CD8-positive, alpha-beta memory T cell (primary cell): ENCODE data around the gene CATSPER1. TPM values are rescaled to one million over a fixed set of nuclear protein-coding genes. Genes with fewer than 3 reads are reported as not detected.

Experiments
- CTCF ChIA-PET: fragments of 350-600 bp; sonication (Branson Sonifier 250); formaldehyde crosslinking; loops from one replicate; lab custom pipeline; 2021; ENCODE audit warnings: antibody characterized with exemption; lab: Charles Lee
- POLR2A ChIA-PET: fragments of 350-600 bp; sonication (Branson Sonifier 250); formaldehyde crosslinking; loops from one replicate; lab custom pipeline; 2021; ENCODE audit warnings: antibody characterized with exemption; lab: Charles Lee
- DNase-seq, 5 donors: peaks; one replicate each; pipeline versions ENCODE4 v3.0.0 to v3.0.0-alpha.2; 2020 to 2022; ENCODE audit warnings: mixed read lengths in 1 of 5
- H3K27ac ChIP-seq: one replicate; pipeline ENCODE4 v1.7.0; 2013; ENCODE audit warnings: low read depth, mild to moderate bottlenecking, low read length, moderate library complexity
- H3K27me3 ChIP-seq: 2 replicates; pipeline ENCODE4 v1.7.0; 2013; ENCODE audit warnings: low read length, mild to moderate bottlenecking; ENCODE audit not compliant: insufficient read depth, poor library complexity, severe bottlenecking
- H3K36me3 ChIP-seq: 2 replicates; pipeline ENCODE4 v1.7.0; 2013; ENCODE audit warnings: mild to moderate bottlenecking, low read length, moderate library complexity; ENCODE audit not compliant: insufficient read depth
- H3K4me1 ChIP-seq: 2 replicates; pipeline ENCODE4 v1.7.0; 2013; ENCODE audit warnings: mild to moderate bottlenecking, low read length, moderate library complexity; ENCODE audit not compliant: insufficient read depth
- H3K4me3 ChIP-seq: 2 replicates; pipeline ENCODE4 v1.7.0; 2013; ENCODE audit warnings: mild to moderate bottlenecking, low read length
- H3K9me3 ChIP-seq: 2 replicates; pipeline ENCODE4 v1.7.0; 2013; ENCODE audit warnings: mild to moderate bottlenecking, low read length
- H3K27ac Mint-ChIP-seq, 8 donors: one replicate each; pipeline ENCODE4 v1.8.0; 2020 to 2021; ENCODE audit warnings: mixed read lengths in 8 of 8, mild to moderate bottlenecking in 6 of 8, inconsistent platforms in 3 of 8, moderate library complexity in 3 of 8
- H3K27me3 Mint-ChIP-seq, 2 donors: one replicate each; pipeline ENCODE4 v1.8.0; 2020 to 2021; ENCODE audit warnings: mixed read lengths in 2 of 2, mild to moderate bottlenecking in 1 of 2, moderate library complexity in 1 of 2
- H3K36me3 Mint-ChIP-seq, 3 donors: one replicate each; pipeline ENCODE4 v1.8.0; 2020 to 2021; ENCODE audit warnings: mixed read lengths in 3 of 3, inconsistent platforms in 1 of 3, mild to moderate bottlenecking in 1 of 3
- H3K4me1 Mint-ChIP-seq, 3 donors: one replicate each; pipeline ENCODE4 v1.8.0; 2020 to 2021; ENCODE audit warnings: mixed read lengths in 3 of 3, inconsistent platforms in 1 of 3, mild to moderate bottlenecking in 1 of 3
- H3K4me3 Mint-ChIP-seq, 7 donors: one replicate each; pipeline ENCODE4 v1.8.0; 2020 to 2021; ENCODE audit warnings: mixed read lengths in 7 of 7, mild to moderate bottlenecking in 6 of 7, moderate library complexity in 4 of 7, inconsistent platforms in 2 of 7
- H3K9me3 Mint-ChIP-seq, 5 donors: one replicate each; pipeline ENCODE4 v1.8.0; 2020 to 2022; ENCODE audit warnings: mixed read lengths in 5 of 5, mild to moderate bottlenecking in 3 of 5, moderate library complexity in 2 of 5, inconsistent platforms in 1 of 5
- polyA plus RNA-seq: library from polyadenylated mRNA; unstranded; fragments of 300-500 nt; fragmentation: Illumina TruSeq; gene quantifications from one replicate; pipeline ENCODE4 v1.2.3, GENCODE V29; 2021
- total RNA-seq, 2 experiments: library from RNA; stranded (reverse); gene quantifications; one replicate each; pipeline ENCODE4 v1.2.3, GENCODE V29; 2021

Gene CATSPER1
- total and polyA plus RNA-seq, 3 experiments from 2014 or later = not detected

- DNase-seq = no peak
- Mint-ChIP-seq H3K36me3 (peaks cover 0 to 28% (median 0%) of the 10 kb centered on the region in 3 donors), H3K9me3 (no peaks in the 10 kb centered on the region), H3K4me3 (peak overlapping the region in 1 of 7 donors; percentile 61), H3K4me1 (peaks cover 22 to 28% (median 24%) of the 10 kb centered on the region in 3 donors), H3K27ac (peak overlapping the region in 2 of 8 donors; percentile 22 to 92), H3K27me3 (peaks cover 5 to 6% of the 10 kb centered on the region in 2 donors)
- CTCF ChIA-PET = no interaction called here
- H3K27ac ChIP-seq = no peak overlapping the region
- H3K4me3 ChIP-seq = no peak overlapping the region
- H3K36me3 ChIP-seq = peaks cover 11% of the 10 kb centered on the region
- H3K9me3 ChIP-seq = no peaks in the 10 kb centered on the region
- POLR2A ChIA-PET = no interaction called here
- peaks cover 9% of the 10 kb centered on the region for H3K4me1 ChIP-seq
- H3K27me3 ChIP-seq = peaks cover under 1% of the 10 kb centered on the region
Measured at GRCh38 chr11:66006134-66006890, 20.0 kb downstream of the CATSPER1 start.

- ChIA-PET POLR2A (no interaction called here), CTCF (no interaction called here)
- H3K9me3 ChIP-seq = no peaks in the 10 kb centered on the region
- peaks cover 0 to 44% (median 0%) of the 10 kb centered on the region in 3 donors for H3K36me3 Mint-ChIP-seq
- H3K27me3 Mint-ChIP-seq = peaks cover 0 to 3% of the 10 kb centered on the region in 2 donors
- H3K4me1 ChIP-seq = peaks cover 20% of the 10 kb centered on the region
- peaks cover 32 to 45% (median 42%) of the 10 kb centered on the region in 3 donors for H3K4me1 Mint-ChIP-seq
- peaks cover 22% of the 10 kb centered on the region for H3K36me3 ChIP-seq
- no peak for DNase-seq
- H3K27ac Mint-ChIP-seq = peak overlapping the region in 3 of 8 donors; percentile 73 to 95 (median 90)
- H3K9me3 Mint-ChIP-seq = no peaks in the 10 kb centered on the region
- no peak overlapping the region for H3K27ac ChIP-seq
- no peaks in the 10 kb centered on the region for H3K27me3 ChIP-seq
- no peak overlapping the region for H3K4me3 ChIP-seq
- H3K4me3 Mint-ChIP-seq = peak overlapping the region in 6 of 7 donors; percentile 39 to 97 (median 60)
Measured at GRCh38 chr11:66004186-66004585, 22.1 kb downstream of the CATSPER1 start.

- Mint-ChIP-seq H3K9me3 (no peaks in the 10 kb centered on the region), H3K36me3 (peaks cover 0 to 53% (median 4%) of the 10 kb centered on the region in 3 donors), H3K4me3 (peak overlapping the region; percentile 97 to 100 (median 99)), H3K27ac (peak overlapping the region; percentile 81 to 96 (median 89)), H3K27me3 (peaks cover 0 to 3% of the 10 kb centered on the region in 2 donors), H3K4me1 (peaks cover 33 to 47% (median 44%) of the 10 kb centered on the region in 3 donors)
- H3K4me3 ChIP-seq = peak overlapping the region; percentile 99
- CTCF ChIA-PET = interaction anchor here (0.7 to 1.5 kb wide), 7 partner anchors 10 to 292 kb away, joined by 3 to 7 read pairs (median 4); partner anchors contain the start of genes FIBP and KAT5
- POLR2A ChIA-PET = interaction anchor here (0.5 to 1.5 kb wide), 4 partner anchors 19 to 1784 kb away, joined by 3 to 9 read pairs (median 3); partner anchors contain the start of gene CCDC85B
- no peaks in the 10 kb centered on the region for H3K9me3 ChIP-seq
- peaks cover 20% of the 10 kb centered on the region for H3K4me1 ChIP-seq
- no peaks in the 10 kb centered on the region for H3K27me3 ChIP-seq
- peak overlapping the region; percentile 95 for H3K27ac ChIP-seq
- H3K36me3 ChIP-seq = peaks cover 29% of the 10 kb centered on the region
- DNase-seq = no peak
Measured at GRCh38 chr11:66003291-66003690, 23.0 kb downstream of the CATSPER1 start.

- Mint-ChIP-seq H3K4me1 (peaks cover 33 to 49% (median 46%) of the 10 kb centered on the region in 3 donors), H3K27me3 (peaks cover 0 to 3% of the 10 kb centered on the region in 2 donors), H3K9me3 (no peaks in the 10 kb centered on the region), H3K4me3 (peak overlapping the region; percentile 97 to 100 (median 99)), H3K36me3 (peaks cover 2 to 58% (median 7%) of the 10 kb centered on the region in 3 donors), H3K27ac (peak overlapping the region; percentile 87 to 100 (median 98))
- peaks cover 34% of the 10 kb centered on the region for H3K36me3 ChIP-seq
- POLR2A ChIA-PET = interaction anchor here (0.5 to 1.5 kb wide), 8 partner anchors 20 to 1784 kb away, joined by 3 to 9 read pairs (median 3); partner anchors contain the start of genes CCDC85B, FIBP and MUS81
- DNase-seq = peak in 1 of 5 donors; percentile 65
- peaks cover 20% of the 10 kb centered on the region for H3K4me1 ChIP-seq
- peak overlapping the region; percentile 95 for H3K27ac ChIP-seq
- H3K9me3 ChIP-seq = no peaks in the 10 kb centered on the region
- no peaks in the 10 kb centered on the region for H3K27me3 ChIP-seq
- peak overlapping the region; percentile 99 for H3K4me3 ChIP-seq
- CTCF ChIA-PET = interaction anchor here (0.7 to 1.5 kb wide), 8 partner anchors 10 to 291 kb away, joined by 3 to 7 read pairs (median 4); partner anchors contain the start of genes FIBP and KAT5
Measured at GRCh38 chr11:66002648-66003225, 23.5 kb downstream of the CATSPER1 start.

- Mint-ChIP-seq H3K36me3 (peaks cover 7 to 64% (median 10%) of the 10 kb centered on the region in 3 donors), H3K9me3 (no peaks in the 10 kb centered on the region), H3K4me1 (peaks cover 33 to 53% (median 51%) of the 10 kb centered on the region in 3 donors), H3K4me3 (peak within 1 kb of the TSS; percentile 97 to 100 (median 99)), H3K27me3 (peaks cover 0 to 3% of the 10 kb centered on the region in 2 donors), H3K27ac (peak within 1 kb of the TSS; percentile 90 to 100 (median 99))
- peaks cover 40% of the 10 kb centered on the region for H3K36me3 ChIP-seq
- H3K27ac ChIP-seq = peak within 1 kb of the TSS; percentile 95
- H3K27me3 ChIP-seq = no peaks in the 10 kb centered on the region
- peak within 1 kb of the TSS; percentile 99 for H3K4me3 ChIP-seq
- peaks cover 20% of the 10 kb centered on the region for H3K4me1 ChIP-seq
- POLR2A ChIA-PET = interaction anchor here (0.5 to 1.5 kb wide), 7 partner anchors 20 to 358 kb away, joined by 3 to 9 read pairs (median 3); partner anchors contain the start of genes CCDC85B, FIBP and MUS81
- no peaks in the 10 kb centered on the region for H3K9me3 ChIP-seq
- CTCF ChIA-PET = interaction anchor here (0.9 to 1.5 kb wide), 6 partner anchors 20 to 291 kb away, joined by 3 to 7 read pairs (median 4); partner anchors contain the start of genes FIBP and KAT5
- DNase-seq = peak; percentile 83 to 95 (median 92)
Measured at GRCh38 chr11:66001942-66002647, 24.2 kb downstream of the CATSPER1 start, which contains the start of the genes BANF1 and EIF1AD. Gene BANF1, plus strand, starts transcription at chr11:66002503. Its CDS starts 748 bp downstream, at chr11:66003251. Gene EIF1AD, minus strand, starts transcription at chr11:66002157. Its CDS starts 1,768 bp downstream, at chr11:66000389.

- H3K27me3 Mint-ChIP-seq = peaks cover 0 to 2% of the 10 kb centered on the region in 2 donors
- H3K4me1 Mint-ChIP-seq = peaks cover 20 to 36% (median 34%) of the 10 kb centered on the region in 3 donors
- H3K9me3 Mint-ChIP-seq = no peaks in the 10 kb centered on the region
- ChIA-PET POLR2A (no interaction called here), CTCF (interaction anchor here (0.7 kb wide), 1 partner anchor 113 kb away, joined by 4 read pairs; no protein-coding TSS in a partner anchor)
- Histone ChIP-seq H3K4me1 (peaks cover 12% of the 10 kb centered on the region), H3K36me3 (peaks cover 33% of the 10 kb centered on the region), H3K27me3 (no peaks in the 10 kb centered on the region), H3K9me3 (no peaks in the 10 kb centered on the region), H3K27ac (no peak overlapping the region), H3K4me3 (no peak overlapping the region)
- peak overlapping the region in 1 of 7 donors; percentile 60 for H3K4me3 Mint-ChIP-seq
- H3K27ac Mint-ChIP-seq = peak overlapping the region in 1 of 8 donors; percentile 47
- H3K36me3 Mint-ChIP-seq = peaks cover 7 to 58% (median 12%) of the 10 kb centered on the region in 3 donors
- DNase-seq = no peak
Measured at GRCh38 chr11:65997286-65997685, 29.0 kb downstream of the CATSPER1 start.

GRCh38 chr11:65992056-65992455 lies 34.2 kb downstream of the CATSPER1 start:
- Mint-ChIP-seq H3K9me3 (no peaks in the 10 kb centered on the region), H3K4me3 (no peak overlapping the region), H3K27me3 (no peaks in the 10 kb centered on the region), H3K36me3 (peaks cover 0 to 18% (median 3%) of the 10 kb centered on the region in 3 donors), H3K4me1 (peaks cover 5 to 7% (median 6%) of the 10 kb centered on the region in 3 donors), H3K27ac (peak overlapping the region in 1 of 8 donors; percentile 33)
- no peaks in the 10 kb centered on the region for H3K4me1 ChIP-seq
- POLR2A ChIA-PET = no interaction called here
- no peaks in the 10 kb centered on the region for H3K27me3 ChIP-seq
- H3K27ac ChIP-seq = no peak overlapping the region
- CTCF ChIA-PET = interaction anchor here (0.8 to 7.9 kb wide), 4 partner anchors 53 to 212 kb away, joined by 3 to 87 read pairs (median 4); partner anchors contain the start of genes CCDC85B and FIBP
- peaks cover 4% of the 10 kb centered on the region for H3K36me3 ChIP-seq
- H3K4me3 ChIP-seq = no peak overlapping the region
- DNase-seq = no peak
- H3K9me3 ChIP-seq = no peaks in the 10 kb centered on the region
